Epidermal melanocyte (primary cell): ENCODE data around the gene PDE8B.

Experiments
- DNase-seq: peaks from one replicate; pipeline ENCODE4 v3.0.0; 2011; ENCODE audit warnings: low spot score; ENCODE audit not compliant: insufficient read length

Gene PDE8B

GRCh38 chr5:77186652-77187370 is 23.7 kb upstream of the PDE8B start:
- no peak for DNase-seq

GRCh38 chr5:77189421-77189820 is 21.1 kb upstream of the PDE8B start:
- DNase-seq = no peak

- DNase-seq = no peak
These were observed 17.9 kb upstream of the PDE8B start for GRCh38 chr5:77192441-77193050.

GRCh38 chr5:77194762-77195161 is 15.7 kb upstream of the PDE8B start:
- no peak for DNase-seq

- DNase-seq = no peak
These were observed 12.5 kb upstream of the PDE8B start for GRCh38 chr5:77197840-77198554.

GRCh38 chr5:77200663-77201062 is 9.8 kb upstream of the PDE8B start:
- DNase-seq = no peak

GRCh38 chr5:77202145-77202544 is 8.3 kb upstream of the PDE8B start:
- DNase-seq = no peak

- DNase-seq = no peak
These were observed 5.5 kb upstream of the PDE8B start for GRCh38 chr5:77204967-77205366.

- no peak for DNase-seq
These were observed 1.8 kb upstream of the PDE8B start for GRCh38 chr5:77208507-77209163.

- no peak for DNase-seq
These were observed 887 bp upstream of the PDE8B start for GRCh38 chr5:77209495-77210090.

GRCh38 chr5:77210964-77211690 is 647 bp downstream of the PDE8B start:
- no peak for DNase-seq

- no peak for DNase-seq
These were observed 1.2 kb downstream of the PDE8B start for GRCh38 chr5:77211691-77212047.

GRCh38 chr5:77213601-77214000 is 3.1 kb downstream of the PDE8B start:
- no peak for DNase-seq

- no peak for DNase-seq
These were observed 3.7 kb downstream of the PDE8B start for GRCh38 chr5:77214151-77214550.

GRCh38 chr5:77218263-77218662 is 7.8 kb downstream of the PDE8B start:
- no peak for DNase-seq

- no peak for DNase-seq
These were observed 10.6 kb downstream of the PDE8B start for GRCh38 chr5:77221115-77221514.

GRCh38 chr5:77222722-77223121 is 12.2 kb downstream of the PDE8B start:
- DNase-seq = no peak

GRCh38 chr5:77223653-77224052 is 13.2 kb downstream of the PDE8B start:
- DNase-seq = no peak

GRCh38 chr5:77224672-77225355 is 14.3 kb downstream of the PDE8B start:
- no peak for DNase-seq

GRCh38 chr5:77225531-77225930 is 15.1 kb downstream of the PDE8B start:
- DNase-seq = no peak

- DNase-seq = no peak
These were observed 19.4 kb downstream of the PDE8B start for GRCh38 chr5:77229887-77230286.
